ENCODE data around the gene HDAC9.

Gene HDAC9

GRCh38 chr7:18760046-18760445 is 264.5 kb downstream of the HDAC9 start:
- H3K4me1 ChIP-seq (ENCODE audit: control insufficient read depth, insufficient read depth, low read length): peaks cover 3% of the 10 kb centered on the region
- H3K36me3 ChIP-seq (ENCODE audit: control insufficient read depth in 2 of 2, insufficient read depth in 2 of 2, low read length in 2 of 2): no peaks in the 10 kb centered on the region
- no peak overlapping the region for H3K27ac ChIP-seq (ENCODE audit: low read length)

DNA sequence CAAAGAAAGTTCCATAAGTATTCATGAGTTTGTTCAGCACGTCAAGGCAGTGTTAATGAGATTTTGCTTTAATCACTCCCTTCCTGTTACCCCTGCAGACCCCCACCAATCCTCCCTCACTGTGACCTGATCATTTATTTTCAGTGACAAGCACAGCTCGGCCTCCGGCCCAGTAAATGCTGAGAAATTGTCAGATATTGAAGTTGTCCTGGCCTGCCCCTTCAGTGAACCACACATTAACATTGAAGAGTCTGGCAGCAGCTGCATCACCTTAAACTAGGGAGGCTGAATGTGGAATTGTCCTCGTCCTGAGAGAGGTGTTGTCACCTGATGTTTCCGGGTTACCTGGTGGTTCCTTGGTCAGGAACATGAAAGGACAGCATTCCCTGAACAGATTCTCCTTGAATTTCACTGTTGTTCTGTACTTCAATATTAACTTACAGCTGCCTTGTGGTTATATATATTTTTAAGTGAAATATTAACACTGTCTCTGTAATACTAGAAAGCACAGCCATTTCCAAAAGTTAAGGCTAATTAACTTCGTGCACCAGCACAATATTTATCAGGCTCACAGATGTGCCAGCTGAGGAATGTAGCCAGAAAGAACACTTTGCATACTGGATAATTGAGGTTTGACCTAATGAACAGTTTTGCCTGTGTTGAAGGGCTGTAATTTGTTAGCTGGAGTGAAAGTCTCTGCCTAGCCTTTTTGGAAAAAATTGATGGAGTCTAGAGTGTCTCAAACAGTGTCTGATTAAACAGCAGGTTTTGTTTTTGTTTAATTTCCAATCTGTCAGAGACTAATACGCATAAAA is 265.3 kb downstream of the HDAC9 start:
- H3K36me3 ChIP-seq (ENCODE audit: control insufficient read depth in 2 of 2, insufficient read depth in 2 of 2, low read length in 2 of 2): no peaks in the 10 kb centered on the region
- no peaks in the 10 kb centered on the region for H3K9me3 ChIP-seq (ENCODE audit: control insufficient read depth in 2 of 2, low read length in 2 of 2)
- no peak overlapping the region for H3K4me3 ChIP-seq (ENCODE audit: low read length in 2 of 2)
- H3K4me1 ChIP-seq (ENCODE audit: control insufficient read depth, insufficient read depth, low read length): peaks cover 3% of the 10 kb centered on the region
- H3K9ac ChIP-seq (ENCODE audit: low read length in 2 of 2): no peak overlapping the region
- no peak overlapping the region for H3K27ac ChIP-seq (ENCODE audit: low read length)
- no peaks in the 10 kb centered on the region for H3K27me3 ChIP-seq (ENCODE audit: control insufficient read depth in 1 of 2, insufficient read depth in 2 of 2, low read length in 2 of 2)

More at GRCh38 chr7:18760046-18760445, 264.5 kb downstream of the HDAC9 start:
- Histone ChIP-seq H3K4me3 (ENCODE audit: low read length in 2 of 2) (no peak overlapping the region), H3K27me3 (ENCODE audit: control insufficient read depth in 1 of 2, insufficient read depth in 2 of 2, low read length in 2 of 2) (no peaks in the 10 kb centered on the region), H3K9me3 (ENCODE audit: control insufficient read depth in 2 of 2, low read length in 2 of 2) (no peaks in the 10 kb centered on the region), H3K9ac (ENCODE audit: low read length in 2 of 2) (no peak overlapping the region)

DNA sequence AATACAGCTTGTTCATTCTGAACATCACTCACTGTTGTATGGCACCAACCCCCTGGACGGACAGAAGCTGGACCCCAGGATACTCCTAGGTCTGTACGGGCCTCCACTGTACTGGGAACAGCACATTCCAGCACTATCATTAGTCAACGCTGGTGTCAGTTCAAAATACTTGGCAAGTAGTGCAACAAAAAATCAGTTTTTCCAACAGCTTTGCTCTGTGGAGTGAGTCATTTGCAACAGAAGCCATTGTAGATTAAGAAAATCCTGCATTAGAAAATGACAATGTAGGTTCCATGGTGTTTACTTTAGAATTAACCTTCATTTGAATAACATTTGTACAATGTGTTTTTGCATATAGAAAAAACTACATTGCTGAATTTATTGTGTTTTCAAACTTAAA is 266.6 kb downstream of the HDAC9 start:
- no peaks in the 10 kb centered on the region for H3K27me3 ChIP-seq (ENCODE audit: control insufficient read depth in 1 of 2, insufficient read depth in 2 of 2, low read length in 2 of 2)
- H3K4me1 ChIP-seq (ENCODE audit: control insufficient read depth, insufficient read depth, low read length): peaks cover 3% of the 10 kb centered on the region
- no peak overlapping the region for H3K9ac ChIP-seq (ENCODE audit: low read length in 2 of 2)
- H3K9me3 ChIP-seq (ENCODE audit: control insufficient read depth in 2 of 2, low read length in 2 of 2): no peaks in the 10 kb centered on the region
- no peak overlapping the region for H3K27ac ChIP-seq (ENCODE audit: low read length)
- H3K36me3 ChIP-seq (ENCODE audit: control insufficient read depth in 2 of 2, insufficient read depth in 2 of 2, low read length in 2 of 2): no peaks in the 10 kb centered on the region
- no peak overlapping the region for H3K4me3 ChIP-seq (ENCODE audit: low read length in 2 of 2)

DNA sequence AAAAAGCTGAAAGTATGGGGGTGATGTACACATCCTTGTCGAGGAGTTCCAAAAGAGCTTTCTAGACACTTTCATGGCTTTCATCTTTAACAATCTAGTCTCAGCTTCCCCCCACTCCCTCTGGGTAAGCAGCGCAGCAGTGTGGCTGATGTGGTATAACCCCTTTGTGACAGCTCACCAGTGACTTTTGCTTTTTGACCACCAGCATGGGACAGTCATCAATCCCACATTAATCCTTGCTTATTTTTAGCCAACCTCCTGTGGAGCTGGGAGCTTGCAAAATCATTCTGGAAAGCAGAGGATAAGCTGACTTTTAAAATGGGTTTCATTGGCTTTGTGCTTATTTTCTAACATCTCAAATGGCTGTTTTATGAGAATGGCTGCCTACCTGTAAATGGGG is 272.7 kb downstream of the HDAC9 start:
- no peak overlapping the region for H3K27ac ChIP-seq (ENCODE audit: low read length)
- H3K4me3 ChIP-seq (ENCODE audit: low read length in 2 of 2): no peak overlapping the region
- no peaks in the 10 kb centered on the region for H3K4me1 ChIP-seq (ENCODE audit: control insufficient read depth, insufficient read depth, low read length)
- H3K9me3 ChIP-seq (ENCODE audit: control insufficient read depth in 2 of 2, low read length in 2 of 2): no peaks in the 10 kb centered on the region
- H3K9ac ChIP-seq (ENCODE audit: low read length in 2 of 2): no peak overlapping the region
- no peaks in the 10 kb centered on the region for H3K27me3 ChIP-seq (ENCODE audit: control insufficient read depth in 1 of 2, insufficient read depth in 2 of 2, low read length in 2 of 2)
- H3K36me3 ChIP-seq (ENCODE audit: control insufficient read depth in 2 of 2, insufficient read depth in 2 of 2, low read length in 2 of 2): no peaks in the 10 kb centered on the region

GRCh38 chr7:18770154-18770811 is 274.7 kb downstream of the HDAC9 start:
- H3K27ac ChIP-seq (ENCODE audit: low read length): no peak overlapping the region
- no peaks in the 10 kb centered on the region for H3K27me3 ChIP-seq (ENCODE audit: control insufficient read depth in 1 of 2, insufficient read depth in 2 of 2, low read length in 2 of 2)
- no peaks in the 10 kb centered on the region for H3K4me1 ChIP-seq (ENCODE audit: control insufficient read depth, insufficient read depth, low read length)
- H3K9me3 ChIP-seq (ENCODE audit: control insufficient read depth in 2 of 2, low read length in 2 of 2): no peaks in the 10 kb centered on the region
- H3K4me3 ChIP-seq (ENCODE audit: low read length in 2 of 2): no peak overlapping the region
- no peaks in the 10 kb centered on the region for H3K36me3 ChIP-seq (ENCODE audit: control insufficient read depth in 2 of 2, insufficient read depth in 2 of 2, low read length in 2 of 2)
- H3K9ac ChIP-seq (ENCODE audit: low read length in 2 of 2): no peak overlapping the region

DNA sequence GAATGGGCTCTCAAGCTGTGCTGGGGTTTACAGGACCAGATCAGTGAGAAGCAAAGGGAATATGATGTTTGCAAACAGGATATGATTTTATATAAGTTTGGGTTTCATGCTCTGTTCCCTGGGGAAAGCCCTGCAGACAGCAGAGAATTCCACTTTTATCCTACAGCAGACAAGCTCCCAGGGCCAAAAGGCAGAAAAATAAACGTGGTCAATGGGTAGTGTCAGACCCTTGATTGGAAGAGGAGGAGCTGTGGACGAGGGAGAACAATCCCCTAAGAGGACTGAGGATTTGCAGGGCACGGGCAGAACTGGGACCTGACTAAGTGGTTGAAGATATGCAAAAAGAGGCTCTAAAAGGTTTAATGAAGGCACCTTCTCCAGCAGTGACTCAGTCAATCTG is 275.3 kb downstream of the HDAC9 start:
- Histone ChIP-seq H3K36me3 (ENCODE audit: control insufficient read depth in 2 of 2, insufficient read depth in 2 of 2, low read length in 2 of 2) (no peaks in the 10 kb centered on the region), H3K27ac (ENCODE audit: low read length) (no peak overlapping the region)

DNA sequence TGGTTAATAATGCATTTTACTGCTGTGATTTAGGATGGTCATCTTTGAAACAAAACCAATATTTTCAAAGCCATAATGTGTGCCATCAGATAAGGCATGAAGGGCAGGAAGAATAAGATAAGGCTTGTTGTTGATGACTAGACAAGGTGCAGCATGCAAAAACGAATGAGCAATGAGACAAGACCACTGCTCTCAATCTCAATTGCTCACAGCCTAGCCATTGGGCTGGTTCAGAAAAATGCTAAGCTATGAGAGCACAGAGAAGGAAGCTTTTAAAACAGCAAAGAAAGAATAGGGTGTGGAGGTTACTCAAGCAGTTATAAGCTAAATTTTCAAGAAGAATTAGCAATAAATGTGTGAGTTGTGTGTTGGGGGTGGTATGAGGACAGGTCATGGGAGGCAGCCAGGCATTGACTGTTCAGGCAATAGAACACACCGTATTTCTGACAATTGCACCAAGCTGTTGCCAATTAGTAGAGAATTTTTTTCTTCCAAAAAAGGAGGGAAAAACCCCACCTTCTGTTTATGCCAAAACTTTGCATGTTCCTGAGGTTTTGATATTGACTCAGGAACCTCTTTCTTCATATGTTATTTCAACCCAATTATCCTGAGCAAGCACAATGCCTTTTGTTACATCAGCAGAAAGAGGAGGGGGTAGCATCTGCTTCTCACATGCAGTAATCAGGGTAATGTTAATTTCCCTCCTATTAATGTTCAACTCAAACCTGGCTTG is 276.5 kb downstream of the HDAC9 start:
- Histone ChIP-seq H3K36me3 (ENCODE audit: control insufficient read depth in 2 of 2, insufficient read depth in 2 of 2, low read length in 2 of 2) (no peaks in the 10 kb centered on the region), H3K4me1 (ENCODE audit: control insufficient read depth, insufficient read depth, low read length) (no peaks in the 10 kb centered on the region), H3K27me3 (ENCODE audit: control insufficient read depth in 1 of 2, insufficient read depth in 2 of 2, low read length in 2 of 2) (no peaks in the 10 kb centered on the region), H3K9ac (ENCODE audit: low read length in 2 of 2) (no peak overlapping the region), H3K4me3 (ENCODE audit: low read length in 2 of 2) (no peak overlapping the region), H3K27ac (ENCODE audit: low read length) (no peak overlapping the region), H3K9me3 (ENCODE audit: control insufficient read depth in 2 of 2, low read length in 2 of 2) (no peaks in the 10 kb centered on the region)

More for the DNA sequence above, 275.3 kb downstream of the HDAC9 start:
- Histone ChIP-seq H3K9ac (ENCODE audit: low read length in 2 of 2) (no peak overlapping the region), H3K4me3 (ENCODE audit: low read length in 2 of 2) (no peak overlapping the region), H3K27me3 (ENCODE audit: control insufficient read depth in 1 of 2, insufficient read depth in 2 of 2, low read length in 2 of 2) (no peaks in the 10 kb centered on the region), H3K9me3 (ENCODE audit: control insufficient read depth in 2 of 2, low read length in 2 of 2) (no peaks in the 10 kb centered on the region), H3K4me1 (ENCODE audit: control insufficient read depth, insufficient read depth, low read length) (no peaks in the 10 kb centered on the region)

GRCh38 chr7:18772567-18772965 is 277.0 kb downstream of the HDAC9 start:
- Histone ChIP-seq H3K36me3 (ENCODE audit: control insufficient read depth in 2 of 2, insufficient read depth in 2 of 2, low read length in 2 of 2) (no peaks in the 10 kb centered on the region), H3K9me3 (ENCODE audit: control insufficient read depth in 2 of 2, low read length in 2 of 2) (no peaks in the 10 kb centered on the region), H3K27ac (ENCODE audit: low read length) (no peak overlapping the region), H3K27me3 (ENCODE audit: control insufficient read depth in 1 of 2, insufficient read depth in 2 of 2, low read length in 2 of 2) (no peaks in the 10 kb centered on the region), H3K9ac (ENCODE audit: low read length in 2 of 2) (no peak overlapping the region), H3K4me3 (ENCODE audit: low read length in 2 of 2) (no peak overlapping the region), H3K4me1 (ENCODE audit: control insufficient read depth, insufficient read depth, low read length) (no peaks in the 10 kb centered on the region)

- Histone ChIP-seq H3K27me3 (ENCODE audit: control insufficient read depth in 1 of 2, insufficient read depth in 2 of 2, low read length in 2 of 2) (no peaks in the 10 kb centered on the region), H3K27ac (ENCODE audit: low read length) (no peak overlapping the region), H3K4me3 (ENCODE audit: low read length in 2 of 2) (no peak overlapping the region), H3K36me3 (ENCODE audit: control insufficient read depth in 2 of 2, insufficient read depth in 2 of 2, low read length in 2 of 2) (no peaks in the 10 kb centered on the region), H3K9ac (ENCODE audit: low read length in 2 of 2) (no peak overlapping the region), H3K4me1 (ENCODE audit: control insufficient read depth, insufficient read depth, low read length) (no peaks in the 10 kb centered on the region), H3K9me3 (ENCODE audit: control insufficient read depth in 2 of 2, low read length in 2 of 2) (no peaks in the 10 kb centered on the region)
These were observed 281.8 kb downstream of the HDAC9 start for GRCh38 chr7:18777314-18777713.

- Histone ChIP-seq H3K36me3 (ENCODE audit: control insufficient read depth in 2 of 2, insufficient read depth in 2 of 2, low read length in 2 of 2) (no peaks in the 10 kb centered on the region), H3K4me3 (ENCODE audit: low read length in 2 of 2) (no peak overlapping the region), H3K9me3 (ENCODE audit: control insufficient read depth in 2 of 2, low read length in 2 of 2) (no peaks in the 10 kb centered on the region), H3K9ac (ENCODE audit: low read length in 2 of 2) (no peak overlapping the region), H3K27me3 (ENCODE audit: control insufficient read depth in 1 of 2, insufficient read depth in 2 of 2, low read length in 2 of 2) (no peaks in the 10 kb centered on the region), H3K27ac (ENCODE audit: low read length) (no peak overlapping the region), H3K4me1 (ENCODE audit: control insufficient read depth, insufficient read depth, low read length) (no peaks in the 10 kb centered on the region)
These were observed 283.0 kb downstream of the HDAC9 start for GRCh38 chr7:18778594-18778993.
